WTC11 (cell line): Measurements from ENCODE around the gene FBXO48. TPM values are rescaled to one million over a fixed set of nuclear protein-coding genes. Genes with fewer than 3 reads are reported as not detected.

Experiments used
- ATAC-seq: fragments of 200-7000 bp; cut with Tn5 transposase; 2 replicates; pipeline ENCODE4 v1.10.0; 2021; ENCODE audit warnings: mild to moderate bottlenecking, moderate library complexity
- CTCF ChIA-PET: fragments of 300-600 bp; sonication (Branson Sonifier 250); formaldehyde crosslinking; loops from one replicate; lab custom pipeline; 2021; ENCODE audit warnings: antibody characterized with exemption; lab: Charles Lee
- POLR2A ChIA-PET: fragments of 350-600 bp; sonication (Branson Sonifier 250); formaldehyde crosslinking; loops from one replicate; lab custom pipeline; 2021; ENCODE audit warnings: antibody characterized with exemption; lab: Charles Lee
- DNase-seq: peaks from one replicate; pipeline ENCODE4 v3.0.0; 2021; ENCODE audit warnings: low spot score
- H3K27ac Mint-ChIP-seq: 2 replicates; pipeline ENCODE4 v1.8.0; 2021; ENCODE audit warnings: mixed read lengths
- H3K27me3 Mint-ChIP-seq: 2 replicates; pipeline ENCODE4 v1.8.0; 2021; ENCODE audit warnings: low read depth, mild to moderate bottlenecking, moderate library complexity, mixed read lengths
- H3K36me3 Mint-ChIP-seq: 2 replicates; pipeline ENCODE4 v1.8.0; 2021; ENCODE audit warnings: mixed read lengths
- H3K4me1 Mint-ChIP-seq: 2 replicates; pipeline ENCODE4 v1.8.0; 2022; ENCODE audit warnings: mixed read lengths
- H3K4me3 Mint-ChIP-seq: 2 replicates; pipeline ENCODE4 v1.8.0; 2021; ENCODE audit warnings: mild to moderate bottlenecking, moderate library complexity, mixed read lengths
- H3K9me3 Mint-ChIP-seq: 2 replicates; pipeline ENCODE4 v1.8.0; 2021; ENCODE audit warnings: mixed read lengths
- AR ChIP-seq: fragments of 250-450 bp; sonication (Bioruptor Pico); IDR thresholded peaks from 2 replicates; pipeline ENCODE4 v1.9.0; 2021; ENCODE audit warnings: mild to moderate bottlenecking
- ATF1 ChIP-seq: sonication (generic); formaldehyde crosslinking; IDR thresholded peaks from 2 replicates; pipeline ENCODE4 v1.8.1; 2023; ENCODE audit warnings: mild to moderate bottlenecking, moderate library complexity, missing genetic modification reagents
- ATF3 ChIP-seq: sonication (generic); formaldehyde crosslinking; conservative IDR thresholded peaks from 2 replicates; pipeline ENCODE4 v1.8.1; 2022; ENCODE audit warnings: mild to moderate bottlenecking, missing genetic modification reagents
- CBFB ChIP-seq: sonication (generic); formaldehyde crosslinking; IDR thresholded peaks from 2 replicates; pipeline ENCODE4 v1.8.1; 2022; ENCODE audit warnings: mild to moderate bottlenecking, low read depth, missing genetic modification reagents
- ERG ChIP-seq: fragments of 250-450 bp; sonication (Bioruptor Pico); IDR thresholded peaks from 2 replicates; pipeline ENCODE4 v1.8.0; 2021; ENCODE audit warnings: mild to moderate bottlenecking
- ESRRA ChIP-seq: sonication (generic); formaldehyde crosslinking; IDR thresholded peaks from 2 replicates; pipeline ENCODE4 v1.8.1; 2022; ENCODE audit warnings: mild to moderate bottlenecking, missing genetic modification reagents, borderline replicate concordance
- ETV6 ChIP-seq: sonication (generic); formaldehyde crosslinking; IDR thresholded peaks from 2 replicates; pipeline ENCODE4 v1.8.1; 2022; ENCODE audit warnings: mild to moderate bottlenecking, missing genetic modification reagents
- GABPB1 ChIP-seq: sonication (generic); formaldehyde crosslinking; IDR thresholded peaks from 2 replicates; pipeline ENCODE4 v1.8.1; 2023; ENCODE audit warnings: mild to moderate bottlenecking, missing genetic modification reagents
- IRF2 ChIP-seq: sonication (generic); formaldehyde crosslinking; IDR thresholded peaks from 2 replicates; pipeline ENCODE4 v1.8.0; 2022; ENCODE audit warnings: low read depth, missing genetic modification reagents, borderline replicate concordance
- JAZF1 ChIP-seq: fragments of 250-450 bp; sonication (Bioruptor Pico); IDR thresholded peaks from 2 replicates; pipeline ENCODE4 v1.9.0; 2021; ENCODE audit warnings: moderate library complexity, mild to moderate bottlenecking, inconsistent platforms
- MXD4 ChIP-seq: fragments of 250-450 bp; sonication (Bioruptor Pico); IDR thresholded peaks from 2 replicates; pipeline ENCODE4 v1.8.0; 2021; ENCODE audit warnings: mild to moderate bottlenecking, moderate library complexity, borderline replicate concordance
- NFYB ChIP-seq: sonication (generic); formaldehyde crosslinking; conservative IDR thresholded peaks from 2 replicates; pipeline ENCODE4 v1.8.0; 2022; ENCODE audit warnings: low read depth, missing genetic modification reagents
- PREB ChIP-seq: sonication (generic); formaldehyde crosslinking; IDR thresholded peaks from 2 replicates; pipeline ENCODE4 v1.8.1; 2022; ENCODE audit warnings: mild to moderate bottlenecking, missing genetic modification reagents, moderate library complexity, borderline replicate concordance
- RELA ChIP-seq: sonication (generic); formaldehyde crosslinking; IDR thresholded peaks from 2 replicates; pipeline ENCODE4 v1.8.1; 2022; ENCODE audit warnings: missing genetic modification reagents, mild to moderate bottlenecking, borderline replicate concordance
- STAT6 ChIP-seq: sonication (generic); formaldehyde crosslinking; conservative IDR thresholded peaks from 2 replicates; pipeline ENCODE4 v1.8.1; 2023; ENCODE audit warnings: mild to moderate bottlenecking, low read depth, missing genetic modification reagents, moderate library complexity
- ZNF138 ChIP-seq: sonication (generic); formaldehyde crosslinking; conservative IDR thresholded peaks from 2 replicates; pipeline ENCODE4 v1.8.1; 2022; ENCODE audit warnings: mild to moderate bottlenecking, moderate library complexity, missing genetic modification reagents
- ZNF219 ChIP-seq: sonication (generic); formaldehyde crosslinking; IDR thresholded peaks from 2 replicates; pipeline ENCODE4 v1.8.0; 2023; ENCODE audit warnings: missing genetic modification reagents, mild to moderate bottlenecking, borderline replicate concordance
- ZNF416 ChIP-seq: fragments of 250-450 bp; sonication (Bioruptor Pico); IDR thresholded peaks from 2 replicates; pipeline ENCODE4 v1.9.0; 2021; ENCODE audit warnings: mild to moderate bottlenecking, inconsistent platforms
- ZNF671 ChIP-seq: fragments of 250-450 bp; sonication (Bioruptor Pico); IDR thresholded peaks from 2 replicates; pipeline ENCODE4 v1.8.0; 2021; ENCODE audit warnings: mild to moderate bottlenecking
- total RNA-seq: library from RNA; stranded (reverse); gene quantifications from 3 replicates; pipeline ENCODE4 v1.2.3, GENCODE V29; 2021
- TF ChIP-seq, protein P1 (sequence below): fragments of 250-450 bp; sonication (Bioruptor Pico); conservative IDR thresholded peaks from 2 replicates; pipeline ENCODE4 v1.9.0; 2021; ENCODE audit warnings: mild to moderate bottlenecking
- TF ChIP-seq, protein P2 (sequence below): sonication (generic); formaldehyde crosslinking; IDR thresholded peaks from 2 replicates; pipeline ENCODE4 v1.8.1; 2022; ENCODE audit warnings: low read depth, missing genetic modification reagents, borderline replicate concordance
- TF ChIP-seq, protein P3 (sequence below): sonication (generic); formaldehyde crosslinking; IDR thresholded peaks from 2 replicates; pipeline ENCODE4 v1.8.0; 2022; ENCODE audit warnings: mild to moderate bottlenecking, missing genetic modification reagents

FBXO48 gene
- total RNA-seq, 1 experiment from 2014 or later, result 1.3 TPM

- Mint-ChIP-seq H3K4me1 (no peaks in the 10 kb centered on the region), H3K9me3 (peaks cover 33% of the 10 kb centered on the region), H3K4me3 (no peak overlapping the region), H3K27me3 (peaks cover 5% of the 10 kb centered on the region), H3K27ac (no peak overlapping the region), H3K36me3 (peaks cover 29% of the 10 kb centered on the region)
- POLR2A ChIA-PET, result no interaction called here
- no peak for TF ChIP-seq ZNF138
- TF ChIP-seq IRF2, result no peak
- no peak for TF ChIP-seq ZNF219 (CRISPR knock-in tag)
- TF ChIP-seq MXD4 (CRISPR knock-in tag), result no peak
- TF ChIP-seq PREB (CRISPR knock-in tag), result no peak
- no peak for TF ChIP-seq ATF1 (CRISPR knock-in tag)
- TF ChIP-seq, protein P1, sequence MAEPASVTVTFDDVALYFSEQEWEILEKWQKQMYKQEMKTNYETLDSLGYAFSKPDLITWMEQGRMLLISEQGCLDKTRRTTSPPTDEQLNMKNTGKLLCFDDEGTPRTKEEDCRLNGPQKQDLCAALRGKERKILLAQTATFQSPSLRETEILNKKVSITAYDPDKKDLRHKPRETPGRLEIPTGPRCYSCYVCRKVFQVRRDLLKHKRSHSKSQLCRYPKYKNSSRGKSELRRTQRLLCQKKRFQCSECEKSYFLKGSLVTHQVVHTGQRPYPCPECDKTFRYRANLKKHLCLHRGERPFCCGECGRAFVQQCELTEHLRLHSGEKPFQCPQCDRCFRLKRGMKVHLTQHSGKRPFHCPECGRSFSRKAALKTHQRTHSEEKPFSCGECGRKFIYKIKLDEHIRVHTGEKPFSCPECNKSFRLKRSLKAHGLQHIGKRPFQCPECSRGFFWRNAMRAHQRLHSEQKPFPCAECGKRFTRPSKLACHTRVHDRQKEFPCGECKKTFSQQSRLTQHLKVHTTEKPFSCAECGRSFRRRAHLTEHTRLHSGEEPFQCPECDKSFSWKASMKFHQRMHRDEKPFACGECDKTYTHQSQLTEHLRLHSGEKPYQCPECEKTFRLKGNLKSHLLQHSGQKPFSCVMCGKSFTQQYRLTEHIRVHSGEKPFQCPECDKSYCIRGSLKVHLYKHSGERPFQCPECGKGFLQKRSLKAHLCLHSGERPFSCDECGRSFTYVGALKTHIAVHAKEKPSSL (CRISPR knock-in tag), result no peak
- TF ChIP-seq STAT6, result no peak
- no peak for TF ChIP-seq ATF3 (CRISPR knock-in tag)
- no peak for TF ChIP-seq CBFB (CRISPR knock-in tag)
- TF ChIP-seq ETV6 (CRISPR knock-in tag), result no peak
- TF ChIP-seq, protein P2, sequence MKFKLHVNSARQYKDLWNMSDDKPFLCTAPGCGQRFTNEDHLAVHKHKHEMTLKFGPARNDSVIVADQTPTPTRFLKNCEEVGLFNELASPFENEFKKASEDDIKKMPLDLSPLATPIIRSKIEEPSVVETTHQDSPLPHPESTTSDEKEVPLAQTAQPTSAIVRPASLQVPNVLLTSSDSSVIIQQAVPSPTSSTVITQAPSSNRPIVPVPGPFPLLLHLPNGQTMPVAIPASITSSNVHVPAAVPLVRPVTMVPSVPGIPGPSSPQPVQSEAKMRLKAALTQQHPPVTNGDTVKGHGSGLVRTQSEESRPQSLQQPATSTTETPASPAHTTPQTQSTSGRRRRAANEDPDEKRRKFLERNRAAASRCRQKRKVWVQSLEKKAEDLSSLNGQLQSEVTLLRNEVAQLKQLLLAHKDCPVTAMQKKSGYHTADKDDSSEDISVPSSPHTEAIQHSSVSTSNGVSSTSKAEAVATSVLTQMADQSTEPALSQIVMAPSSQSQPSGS (CRISPR knock-in tag), result no peak
- no peak for TF ChIP-seq ESRRA
- TF ChIP-seq ERG, result no peak
- TF ChIP-seq ZNF671 (CRISPR knock-in tag), result no peak
- TF ChIP-seq RELA, result no peak
- ATAC-seq, result no peak
- no peak for DNase-seq
- CTCF ChIA-PET, result interaction anchor here (0.7 to 2.2 kb wide), 2 partner anchors 11 to 96 kb away, joined by 3 to 8 read pairs; no protein-coding TSS in a partner anchor
Measured at GRCh38 chr2:68499133-68499532, 32.0 kb upstream of the FBXO48 start.

DNA sequence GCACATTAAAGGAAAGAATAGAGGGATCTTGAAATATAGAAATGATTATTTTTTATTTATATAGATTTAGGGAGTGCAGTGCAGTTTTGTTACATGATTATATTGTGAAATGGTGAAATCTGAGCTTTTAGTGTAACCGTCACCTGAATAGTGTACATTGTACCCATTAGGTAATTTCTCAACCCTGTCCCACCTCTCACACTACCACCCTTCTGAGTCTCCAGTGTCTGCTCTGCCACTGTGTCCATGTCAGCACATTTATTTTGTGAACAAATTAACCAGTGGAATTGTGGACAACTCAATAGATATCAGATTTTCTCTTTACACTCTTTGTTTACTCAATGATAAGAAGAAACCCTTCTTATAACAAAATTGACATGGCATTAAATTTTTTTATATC is 24.5 kb upstream of the FBXO48 start:
- H3K4me1 Mint-ChIP-seq, result no peaks in the 10 kb centered on the region
- no peak for ATAC-seq
- H3K4me3 Mint-ChIP-seq, result no peak overlapping the region
- ChIA-PET POLR2A (no interaction called here), CTCF (no interaction called here)
- peaks cover 23% of the 10 kb centered on the region for H3K36me3 Mint-ChIP-seq
- H3K9me3 Mint-ChIP-seq, result peaks cover 29% of the 10 kb centered on the region
- H3K27me3 Mint-ChIP-seq, result peaks cover 5% of the 10 kb centered on the region
- DNase-seq, result no peak
- no peak for TF ChIP-seq ZNF416 (CRISPR knock-in tag)
- TF ChIP-seq, protein P3, sequence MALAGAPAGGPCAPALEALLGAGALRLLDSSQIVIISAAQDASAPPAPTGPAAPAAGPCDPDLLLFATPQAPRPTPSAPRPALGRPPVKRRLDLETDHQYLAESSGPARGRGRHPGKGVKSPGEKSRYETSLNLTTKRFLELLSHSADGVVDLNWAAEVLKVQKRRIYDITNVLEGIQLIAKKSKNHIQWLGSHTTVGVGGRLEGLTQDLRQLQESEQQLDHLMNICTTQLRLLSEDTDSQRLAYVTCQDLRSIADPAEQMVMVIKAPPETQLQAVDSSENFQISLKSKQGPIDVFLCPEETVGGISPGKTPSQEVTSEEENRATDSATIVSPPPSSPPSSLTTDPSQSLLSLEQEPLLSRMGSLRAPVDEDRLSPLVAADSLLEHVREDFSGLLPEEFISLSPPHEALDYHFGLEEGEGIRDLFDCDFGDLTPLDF (CRISPR knock-in tag), result no peak
- no peak for TF ChIP-seq ZNF219 (CRISPR knock-in tag)
- TF ChIP-seq GABPB1, result no peak
- TF ChIP-seq ATF3 (CRISPR knock-in tag), result no peak
- no peak for TF ChIP-seq JAZF1 (CRISPR knock-in tag)
- TF ChIP-seq CBFB (CRISPR knock-in tag), result no peak
- no peak for TF ChIP-seq NFYB (CRISPR knock-in tag)
- no peak for TF ChIP-seq AR (CRISPR knock-in tag)
- no peak overlapping the region for H3K27ac Mint-ChIP-seq
